ENCODE data around the gene IMP4. TPM values are rescaled to one million over a fixed set of nuclear protein-coding genes. Genes with fewer than 3 reads are reported as not detected.

The IMP4 gene
- total RNA-seq, 1 experiment from 2014 or later: 223 TPM

Small RNAs within 50 kb of the gene (small RNA-seq; reads per million reads assigned to genes)
- gene AC132479.1: not detected

Other genes with a start within 250 kb of the IMP4 start
- gene POTEF, start 213.7 kb upstream of the IMP4 start, total RNA-seq (2014; rRNA removed; shearing (Covaris generic)): 5.3 and 7.7 TPM in 2 replicates
- gene CCDC74B, start 197.8 kb upstream of the IMP4 start, total RNA-seq (2014; rRNA removed; shearing (Covaris generic)): 0.85 and 1.2 TPM in 2 replicates
- 44.8 and 50.6 TPM in 2 replicates for gene SMPD4, start 161.3 kb upstream of the IMP4 start, total RNA-seq (2014; rRNA removed; shearing (Covaris generic))
- 245 and 400 TPM in 2 replicates for gene MZT2B, start 160.6 kb upstream of the IMP4 start, total RNA-seq (2014; rRNA removed; shearing (Covaris generic))
- gene TUBA3E, start 144.5 kb upstream of the IMP4 start, total RNA-seq (2014; rRNA removed; shearing (Covaris generic)): 11.1 and 14.6 TPM in 2 replicates
- gene PTPN18, start 13.2 kb downstream of the IMP4 start, total RNA-seq (2014; rRNA removed; shearing (Covaris generic)): 13.5 and 20.3 TPM in 2 replicates
- gene POTEI, start 166.4 kb downstream of the IMP4 start, total RNA-seq (2014; rRNA removed; shearing (Covaris generic)): 0.31 and 0.33 TPM in 2 replicates
- gene CFC1B, start 178.3 kb downstream of the IMP4 start, total RNA-seq (2014; rRNA removed; shearing (Covaris generic)): not detected in 2 replicates